NCI-H774 (cell line): ENCODE results near the gene OR2C1.
A peak's percentile ranks its signal among the peaks of the same experiment; 100 is the strongest.

Source experiments
- DNase-seq: peaks from one replicate; lab custom pipeline; 2025; lab: John Stamatoyannopoulos, UW

Gene OR2C1

DNA sequence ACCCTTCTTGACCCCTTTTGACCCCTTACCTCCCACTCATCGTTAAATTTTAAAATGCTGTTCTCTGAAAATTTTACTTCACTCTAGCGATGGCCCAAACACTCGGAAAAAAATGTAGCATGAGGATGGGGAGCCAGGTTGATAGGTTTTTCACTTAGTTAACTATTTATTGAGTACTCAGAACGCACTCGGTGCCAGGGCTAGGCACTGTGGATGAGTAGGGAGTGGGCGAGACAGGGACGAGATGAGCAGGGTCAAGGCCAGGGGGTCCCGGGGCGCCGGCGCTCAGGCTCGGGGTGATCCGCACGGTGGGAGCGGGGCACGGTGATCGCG is 44.7 kb downstream of the OR2C1 start:
- no peak for DNase-seq

GRCh38 chr16:3400779-3401688 is 45.3 kb downstream of the OR2C1 start, which contains the start of the genes ZNF174 and ZSCAN32:
Gene ZNF174 (plus strand): TSS chr16:3401215. CDS start chr16:3402005, 790 bp downstream.
Gene ZSCAN32 (minus strand): TSS chr16:3401004. CDS start chr16:3397557, 3,447 bp downstream.
- DNase-seq: peak; percentile 97

DNA sequence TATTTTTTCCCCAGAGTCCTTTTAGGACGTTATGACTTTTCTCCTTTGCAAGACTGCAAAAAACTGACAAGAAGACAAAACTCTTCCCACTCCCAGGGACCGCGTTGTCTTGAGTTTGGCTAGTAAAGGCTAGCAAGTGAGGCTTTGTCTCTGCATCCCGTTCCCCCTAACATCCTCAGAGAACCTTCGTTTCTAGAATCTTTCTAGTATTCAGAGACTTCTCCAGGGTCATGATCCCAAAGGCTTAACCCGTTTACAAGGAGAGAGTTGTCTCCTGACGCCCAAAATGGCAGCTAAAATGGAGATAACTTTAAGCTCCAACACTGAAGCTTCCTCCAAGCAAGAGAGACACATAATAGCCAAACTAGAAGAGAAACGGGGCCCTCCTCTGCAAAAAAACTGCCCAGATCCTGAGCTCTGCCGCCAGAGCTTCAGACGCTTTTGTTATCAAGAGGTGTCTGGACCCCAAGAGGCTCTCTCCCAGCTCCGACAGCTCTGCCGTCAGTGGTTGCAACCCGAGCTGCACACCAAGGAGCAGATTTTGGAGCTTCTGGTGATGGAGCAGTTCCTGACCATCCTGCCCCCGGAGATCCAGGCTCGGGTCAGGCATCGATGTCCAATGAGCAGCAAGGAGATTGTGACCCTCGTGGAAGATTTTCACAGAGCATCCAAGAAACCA is 46.2 kb downstream of the OR2C1 start:
- no peak for DNase-seq
